Activated CD4-positive, alpha-beta T cell treated with anti-CD3 and anti-CD28 coated beads, Interleukin-2, Interleukin-4, amounts not matched to agents 100 ng/mL and 50 ng/mL, durations not matched to agents 16 hours and 8 hours (primary cell): ENCODE results near the gene RPL10.
"Not testable (repeated sequence)": the region's sequence is repeated elsewhere in the genome, so short reads cannot be mapped to it uniquely, and the experiment has no call there.

Experiments used
- DNase-seq: peaks from one replicate; pipeline ENCODE4 v3.0.0-alpha.2; 2020; ENCODE audit warnings: low spot score

RPL10 gene

DNA sequence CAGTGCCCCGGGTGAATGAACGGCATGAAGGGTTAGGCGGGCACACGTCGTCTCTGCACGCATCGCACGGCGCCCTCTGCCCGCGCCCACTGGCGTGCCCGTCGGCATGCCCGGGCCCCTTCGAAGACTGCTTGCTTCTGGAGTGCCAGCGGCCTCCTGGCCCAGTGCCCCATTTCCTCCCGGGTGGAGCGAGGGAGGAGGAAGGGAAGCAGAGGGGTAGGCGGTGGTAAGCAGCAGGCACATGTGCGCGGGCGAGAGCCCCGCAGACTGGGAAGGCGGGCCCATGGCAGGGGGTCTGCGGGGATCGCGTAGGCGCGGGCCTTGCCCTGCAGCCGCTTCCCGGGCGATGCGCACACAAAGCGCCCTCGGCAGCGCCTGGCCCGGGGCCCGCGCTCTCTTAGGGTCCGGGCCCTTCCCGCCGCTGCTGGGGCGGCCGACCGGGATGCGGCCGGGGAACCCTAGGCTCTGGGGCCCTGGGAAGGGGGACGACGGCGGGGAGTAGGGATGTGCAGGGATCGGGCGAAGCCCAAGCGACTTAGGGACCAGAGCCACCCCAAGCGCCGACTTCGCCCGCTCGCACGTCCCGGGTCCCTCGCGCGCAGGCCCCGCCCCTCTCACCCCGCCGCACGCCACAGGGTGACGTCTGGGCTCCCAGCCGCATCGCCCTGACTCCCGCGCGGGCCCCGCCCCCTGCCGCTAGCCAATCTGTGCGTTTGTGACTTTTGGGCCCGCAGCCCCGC, 19.9 kb upstream of the RPL10 start:
- DNase-seq = peak; percentile 95

DNA sequence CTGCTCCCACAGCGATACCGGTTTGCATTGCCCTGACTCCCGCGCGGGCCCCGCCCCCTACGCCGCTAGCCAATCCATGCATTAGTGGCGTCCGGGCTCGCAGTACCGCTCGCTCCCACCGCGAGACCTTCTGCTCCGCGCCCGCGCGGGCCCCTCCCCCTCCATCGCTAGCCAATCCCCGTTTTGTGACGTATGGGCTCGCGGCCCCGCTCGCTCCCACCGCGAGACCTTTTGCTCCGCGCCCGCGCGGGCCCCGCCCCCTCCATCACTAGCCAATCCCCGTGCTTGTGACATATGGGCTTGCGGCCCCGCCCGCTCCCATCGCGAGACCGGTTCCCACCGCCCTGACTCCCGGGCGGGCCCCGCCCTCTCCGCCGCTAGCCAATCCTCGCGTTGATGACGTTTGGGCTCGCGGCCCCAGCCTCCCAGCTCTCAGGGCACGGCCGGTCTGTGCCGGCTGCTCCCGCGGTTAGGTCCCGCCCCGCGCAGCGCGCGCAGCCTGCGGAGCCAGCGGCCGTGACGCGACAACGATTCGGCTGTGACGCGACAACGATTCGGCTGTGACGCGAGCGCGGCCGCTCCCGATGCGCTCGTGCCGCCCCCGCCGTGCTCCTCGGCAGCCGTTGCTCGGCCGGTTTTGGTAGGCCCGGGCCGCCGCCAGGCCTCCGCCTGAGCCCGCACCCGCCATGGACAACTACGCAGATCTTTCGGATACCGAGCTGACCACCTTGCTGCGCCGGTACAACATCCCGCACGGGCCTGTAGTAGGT, 19.2 kb upstream of the RPL10 start, which contains the start of gene EMD:
Gene EMD (plus strand): TSS at position 497 of the 770 bp plus-strand sequence. CDS start 190 bp downstream, at position 687.
- peak; percentile 95 for DNase-seq

DNA sequence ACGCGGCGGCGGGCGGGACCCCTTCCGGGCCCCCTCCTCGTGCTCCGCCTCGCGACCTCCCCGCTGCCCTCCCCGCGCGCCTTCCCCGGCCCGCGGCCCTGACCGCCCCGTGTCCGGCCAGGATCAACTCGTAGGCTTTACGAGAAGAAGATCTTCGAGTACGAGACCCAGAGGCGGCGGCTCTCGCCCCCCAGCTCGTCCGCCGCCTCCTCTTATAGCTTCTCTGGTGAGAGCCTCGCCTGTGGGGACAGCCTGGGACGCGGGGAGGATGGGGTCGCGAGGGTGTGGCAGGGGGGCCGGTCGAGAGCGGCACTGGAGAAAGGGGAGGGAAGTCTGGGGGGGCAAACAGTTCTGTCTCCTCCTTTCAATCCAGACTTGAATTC, 18.6 kb upstream of the RPL10 start:
- DNase-seq = no peak

DNA sequence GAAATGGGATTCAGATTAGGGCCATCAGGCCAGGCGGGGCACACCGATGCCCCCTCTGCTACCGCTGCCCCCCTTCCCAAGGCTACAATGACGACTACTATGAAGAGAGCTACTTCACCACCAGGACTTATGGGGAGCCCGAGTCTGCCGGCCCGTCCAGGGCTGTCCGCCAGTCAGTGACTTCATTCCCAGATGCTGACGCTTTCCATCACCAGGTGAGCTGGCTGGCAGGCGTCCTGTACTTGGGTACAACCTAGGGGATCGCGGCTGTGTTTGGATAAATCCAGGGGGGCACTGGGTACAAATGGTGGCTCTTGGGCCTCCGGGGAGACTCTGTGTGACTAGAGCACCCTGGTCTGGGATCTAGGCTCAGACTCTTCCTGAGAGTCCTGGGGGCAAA, 18.0 kb upstream of the RPL10 start:
- no peak for DNase-seq

DNA sequence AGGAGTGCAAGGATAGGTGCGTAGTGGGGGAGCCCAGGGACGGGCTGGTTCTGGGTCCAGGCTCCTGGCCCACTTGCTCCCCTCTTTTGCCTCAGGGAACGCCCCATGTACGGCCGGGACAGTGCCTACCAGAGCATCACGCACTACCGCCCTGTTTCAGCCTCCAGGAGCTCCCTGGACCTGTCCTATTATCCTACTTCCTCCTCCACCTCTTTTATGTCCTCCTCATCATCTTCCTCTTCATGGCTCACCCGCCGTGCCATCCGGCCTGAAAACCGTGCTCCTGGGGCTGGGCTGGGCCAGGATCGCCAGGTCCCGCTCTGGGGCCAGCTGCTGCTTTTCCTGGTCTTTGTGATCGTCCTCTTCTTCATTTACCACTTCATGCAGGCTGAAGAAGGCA, 17.4 kb upstream of the RPL10 start:
- DNase-seq = no peak

DNA sequence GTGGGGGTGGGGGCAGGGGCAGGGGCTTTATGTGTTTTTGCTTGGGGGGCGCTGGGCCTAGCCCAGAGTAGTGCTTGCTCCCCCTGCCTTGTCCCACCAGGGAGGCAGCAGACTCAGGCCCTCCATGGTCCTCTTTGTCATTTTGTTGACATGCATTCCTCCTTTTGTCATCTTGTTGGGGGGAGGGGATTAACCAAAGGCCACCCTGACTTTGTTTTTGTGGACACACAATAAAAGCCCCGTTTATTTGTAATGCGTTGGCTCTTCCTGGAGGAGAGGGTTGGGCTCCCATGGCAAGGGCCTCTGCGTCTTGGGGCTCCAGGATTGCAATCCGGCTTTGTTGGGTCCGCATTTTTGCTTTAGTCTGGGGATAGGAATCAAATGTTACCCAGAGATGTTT, 16.9 kb upstream of the RPL10 start:
- no peak for DNase-seq

DNA sequence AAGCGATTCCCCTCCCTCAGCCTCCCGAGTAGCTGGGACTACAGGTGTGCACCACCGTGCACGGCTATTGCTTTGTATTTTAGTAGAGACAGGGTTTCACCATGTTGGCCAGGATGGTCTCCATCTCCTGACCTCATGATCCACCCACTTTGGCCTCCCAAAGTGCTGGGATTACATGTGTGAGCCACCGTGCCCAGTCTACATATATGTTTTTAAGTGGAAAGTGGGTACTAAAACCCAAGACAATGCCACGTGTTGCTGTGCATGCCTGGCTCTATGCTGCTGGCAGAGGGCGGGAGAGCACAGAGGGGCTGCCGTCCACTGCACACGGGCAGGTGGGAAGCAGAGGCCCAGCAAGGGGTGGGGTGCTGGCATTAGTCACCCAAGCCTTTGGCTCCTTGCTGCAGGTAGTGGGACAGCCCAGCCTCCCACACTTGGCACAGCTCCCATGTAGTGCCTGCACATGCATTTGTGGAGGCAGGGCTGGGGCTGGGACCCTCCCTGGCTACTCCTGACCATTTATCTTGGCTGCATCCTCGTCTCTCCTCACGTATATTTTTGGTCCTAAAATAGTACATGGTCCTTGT, 15.6 kb upstream of the RPL10 start:
- no peak for DNase-seq

DNA sequence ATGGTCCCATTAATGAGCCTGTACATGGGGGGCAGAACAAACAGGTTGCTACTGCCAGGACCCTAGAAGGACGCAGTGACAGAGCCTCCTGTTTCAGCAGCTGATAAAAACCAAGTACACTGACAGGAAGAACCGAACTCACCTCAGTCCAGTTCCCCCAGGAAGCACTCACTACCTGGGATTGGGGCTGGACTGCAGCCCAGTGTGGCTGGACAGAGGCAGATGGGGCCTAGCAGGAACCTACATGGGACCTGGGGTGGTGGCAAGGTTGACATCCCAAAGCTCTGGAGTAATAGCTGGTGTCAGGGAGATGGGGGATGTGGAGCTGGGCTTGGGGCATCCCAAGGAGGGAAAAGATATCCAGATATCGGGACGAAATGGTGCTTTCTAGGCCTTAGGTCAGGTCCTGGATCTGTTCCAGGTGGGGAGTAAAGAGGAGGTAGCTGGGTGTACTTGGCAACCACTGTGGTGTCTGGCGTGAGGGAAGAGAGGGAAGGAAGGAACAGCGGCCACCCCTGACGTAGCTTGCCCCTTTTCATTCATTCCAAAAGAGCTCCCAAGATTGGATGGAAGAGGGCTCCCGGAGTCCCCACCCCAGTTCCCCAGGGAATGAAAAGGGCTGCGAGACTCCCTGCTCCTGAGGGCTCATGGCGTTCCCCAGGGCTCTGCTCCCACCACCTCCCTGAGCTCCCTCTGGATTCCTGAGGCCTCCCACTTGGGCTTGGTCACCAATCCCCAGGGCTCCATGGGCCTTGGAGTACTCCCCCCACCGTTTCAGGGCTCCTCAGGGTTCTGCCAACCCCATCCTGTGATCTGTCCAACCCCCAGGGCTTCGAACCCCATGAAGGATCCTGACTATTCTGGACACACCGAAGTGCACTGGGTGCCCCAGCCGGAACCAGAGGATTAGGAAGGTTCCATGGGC, 14.6 kb upstream of the RPL10 start:
- DNase-seq = no peak

DNA sequence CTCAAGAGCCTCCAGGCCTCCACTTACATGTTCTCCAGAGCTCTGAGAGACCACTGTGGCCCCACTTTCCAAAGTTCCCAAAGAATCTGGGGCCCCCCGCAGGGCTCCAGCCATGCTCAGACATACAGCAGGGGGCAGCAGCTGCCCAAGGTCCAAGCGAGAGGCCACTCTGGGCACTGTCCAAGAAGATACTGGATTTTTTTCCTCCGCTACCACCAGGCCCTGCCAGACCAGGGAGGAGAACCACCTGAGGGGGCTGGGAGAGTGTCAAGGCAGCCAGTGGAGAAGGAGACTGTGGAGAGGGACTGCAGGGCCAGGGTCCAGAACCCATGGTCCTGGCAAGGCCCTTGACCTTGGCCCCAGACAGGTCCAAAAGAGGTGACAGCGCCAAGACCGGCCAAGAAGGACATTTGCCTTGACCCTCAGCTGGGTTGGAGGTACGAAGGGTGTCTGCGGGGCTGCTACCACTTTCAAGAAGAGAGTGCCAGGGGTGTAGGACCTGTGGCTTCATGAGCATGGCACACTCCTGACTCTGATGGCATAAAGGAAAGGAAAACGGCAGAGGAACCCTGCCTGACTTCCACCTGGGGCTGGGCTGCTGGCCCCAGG, 13.8 kb upstream of the RPL10 start:
- DNase-seq = no peak

DNA sequence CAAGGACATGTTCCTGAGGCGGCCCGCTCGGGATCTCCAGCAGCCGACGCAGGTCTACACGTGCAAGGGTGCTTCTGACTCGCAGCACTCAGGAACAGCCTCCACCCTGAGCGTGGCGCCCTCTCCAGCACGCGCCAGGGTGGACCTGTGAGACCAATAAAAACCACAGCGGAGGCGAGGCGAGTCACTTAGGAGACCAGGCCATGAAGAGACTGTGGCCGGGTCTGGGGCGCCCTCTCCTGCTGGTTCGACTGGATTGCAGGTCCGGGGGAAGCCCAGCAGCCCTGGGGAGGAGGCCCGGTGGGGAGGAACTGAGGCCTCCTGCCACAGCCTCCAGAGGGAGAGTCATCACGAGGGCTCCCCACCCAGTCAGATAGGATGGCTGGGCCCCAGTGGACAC, 10.1 kb upstream of the RPL10 start:
- DNase-seq = not testable (repeated sequence)

DNA sequence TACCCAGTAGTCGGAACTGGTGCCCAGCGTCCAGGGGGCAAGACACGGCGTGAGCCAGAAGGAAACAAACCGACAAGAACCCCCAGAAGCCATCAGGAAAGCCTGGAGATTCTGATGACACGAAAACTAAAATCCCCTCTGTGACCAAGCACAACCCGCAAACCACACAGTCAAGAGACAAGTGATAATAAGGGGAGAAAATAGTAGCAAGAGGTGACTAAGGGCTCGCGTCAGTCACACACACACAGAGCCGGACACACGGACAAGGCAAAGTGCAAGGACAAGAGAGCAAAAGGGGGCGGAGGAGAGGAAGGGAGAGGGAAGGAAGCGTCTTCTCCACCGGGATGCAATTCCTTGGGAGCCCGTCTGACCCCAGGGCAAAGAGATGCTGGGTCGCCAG, 9.5 kb upstream of the RPL10 start:
- DNase-seq = not testable (repeated sequence)

DNA sequence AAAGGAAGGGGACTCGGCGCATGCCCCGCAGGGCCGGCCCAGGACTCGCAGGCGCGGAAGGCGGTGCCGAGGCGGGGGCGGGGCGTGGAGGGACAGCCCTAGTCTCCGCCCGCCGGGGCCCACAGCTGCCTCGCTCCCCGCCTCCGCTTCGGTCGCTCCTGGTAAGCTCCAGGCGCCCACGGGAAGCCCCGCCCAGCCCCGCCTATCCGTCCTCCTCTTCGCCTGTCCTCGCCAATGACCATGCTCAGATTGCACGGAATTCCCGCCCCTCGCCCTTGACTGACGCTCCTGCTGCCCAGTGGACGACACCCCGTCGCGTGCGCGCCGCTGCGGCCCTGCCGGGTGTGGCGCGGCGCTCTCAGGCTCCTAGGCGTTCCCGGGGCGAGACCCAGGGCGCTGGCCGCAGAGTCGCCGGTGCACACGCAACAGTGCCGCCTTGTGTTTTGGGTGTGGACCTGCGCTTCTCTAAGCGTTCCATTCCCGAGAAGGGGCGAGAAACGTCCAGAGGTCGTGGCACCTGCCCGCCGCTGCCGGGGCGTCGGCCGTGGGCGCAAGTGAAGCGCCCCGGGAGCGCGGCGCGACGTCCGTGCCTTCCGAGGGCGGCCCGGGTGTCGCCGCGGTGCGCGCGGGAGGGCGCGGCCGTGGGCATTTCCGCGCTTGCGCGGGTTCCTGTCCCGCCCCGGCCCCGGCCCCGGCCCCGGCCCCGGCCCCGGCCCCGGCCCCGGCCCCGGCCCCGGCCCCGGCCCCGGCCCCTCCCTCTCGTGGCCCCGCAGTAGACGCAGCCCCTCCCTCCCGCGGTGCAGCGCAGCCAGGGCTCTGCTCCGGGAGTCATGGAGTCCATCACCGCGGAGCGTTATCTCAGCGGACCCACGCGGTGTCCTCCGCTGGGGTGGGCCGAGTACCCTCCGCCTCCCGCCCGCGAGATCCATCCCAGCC, 8.1 kb upstream of the RPL10 start:
- not testable (repeated sequence) for DNase-seq

DNA sequence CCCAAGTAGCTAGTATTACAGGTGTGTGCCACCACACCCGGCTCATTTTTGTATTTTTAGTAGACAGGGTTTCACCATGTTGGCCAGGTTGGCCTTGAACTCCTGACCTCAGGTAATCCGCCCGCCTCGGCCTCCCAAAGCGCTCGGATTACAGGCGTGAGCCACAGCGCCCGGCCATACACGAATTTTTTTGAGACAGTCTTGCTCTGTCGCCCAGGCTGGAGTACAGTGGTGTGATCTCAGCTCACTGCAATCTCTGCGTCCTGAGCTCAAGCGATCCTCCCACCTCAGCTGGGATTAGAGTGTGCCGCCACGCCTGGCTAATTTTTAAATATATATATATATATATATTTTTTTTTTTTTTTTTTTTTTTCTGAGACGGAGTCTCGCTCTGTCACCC, 1.8 kb upstream of the RPL10 start:
- DNase-seq = not testable (repeated sequence)

DNA sequence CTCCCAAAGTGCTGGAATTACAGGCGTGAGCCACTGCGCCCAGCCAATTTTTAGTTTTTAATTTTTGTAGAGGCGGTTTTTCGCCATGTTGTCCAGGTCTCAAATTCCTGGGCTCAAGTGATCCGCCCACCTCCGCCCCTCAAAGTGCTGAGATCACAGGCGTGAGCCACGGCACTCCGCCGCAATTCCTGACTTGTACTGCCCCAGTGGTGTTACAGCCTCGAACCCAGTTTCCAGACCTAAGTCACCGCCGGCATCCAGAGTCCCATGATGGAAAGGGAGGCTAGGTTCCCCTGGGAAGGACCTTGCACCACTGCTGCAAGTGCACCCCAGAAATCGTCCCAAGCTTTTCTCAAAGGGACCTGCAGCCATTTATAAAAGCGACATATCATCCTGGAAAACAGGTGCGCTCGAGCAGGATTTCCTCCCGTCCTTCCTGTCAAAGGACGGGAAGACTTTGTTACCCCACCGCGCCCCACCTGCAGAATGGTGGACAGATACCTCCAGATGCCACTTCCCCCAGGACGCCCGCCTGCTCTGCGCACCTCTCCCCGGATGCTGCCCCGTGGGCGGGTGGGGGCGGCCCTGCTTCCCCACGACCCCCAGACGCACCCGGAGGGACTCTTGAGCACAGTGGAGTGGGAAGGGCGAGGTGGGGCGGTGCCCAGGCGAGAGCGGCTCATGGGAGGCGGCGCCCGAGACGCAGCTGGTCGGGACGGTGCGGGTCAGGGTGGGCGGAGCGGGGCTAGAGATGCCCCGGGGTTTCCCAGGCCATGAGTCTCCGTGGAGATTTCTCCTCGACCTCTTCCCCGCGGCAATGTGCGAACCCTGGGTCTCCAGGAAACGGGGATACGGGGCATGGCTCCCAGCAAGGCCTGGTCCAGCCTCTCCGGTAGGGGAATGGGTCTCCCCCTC, 947 bp upstream of the RPL10 start:
- peak; percentile 66 for DNase-seq

DNA sequence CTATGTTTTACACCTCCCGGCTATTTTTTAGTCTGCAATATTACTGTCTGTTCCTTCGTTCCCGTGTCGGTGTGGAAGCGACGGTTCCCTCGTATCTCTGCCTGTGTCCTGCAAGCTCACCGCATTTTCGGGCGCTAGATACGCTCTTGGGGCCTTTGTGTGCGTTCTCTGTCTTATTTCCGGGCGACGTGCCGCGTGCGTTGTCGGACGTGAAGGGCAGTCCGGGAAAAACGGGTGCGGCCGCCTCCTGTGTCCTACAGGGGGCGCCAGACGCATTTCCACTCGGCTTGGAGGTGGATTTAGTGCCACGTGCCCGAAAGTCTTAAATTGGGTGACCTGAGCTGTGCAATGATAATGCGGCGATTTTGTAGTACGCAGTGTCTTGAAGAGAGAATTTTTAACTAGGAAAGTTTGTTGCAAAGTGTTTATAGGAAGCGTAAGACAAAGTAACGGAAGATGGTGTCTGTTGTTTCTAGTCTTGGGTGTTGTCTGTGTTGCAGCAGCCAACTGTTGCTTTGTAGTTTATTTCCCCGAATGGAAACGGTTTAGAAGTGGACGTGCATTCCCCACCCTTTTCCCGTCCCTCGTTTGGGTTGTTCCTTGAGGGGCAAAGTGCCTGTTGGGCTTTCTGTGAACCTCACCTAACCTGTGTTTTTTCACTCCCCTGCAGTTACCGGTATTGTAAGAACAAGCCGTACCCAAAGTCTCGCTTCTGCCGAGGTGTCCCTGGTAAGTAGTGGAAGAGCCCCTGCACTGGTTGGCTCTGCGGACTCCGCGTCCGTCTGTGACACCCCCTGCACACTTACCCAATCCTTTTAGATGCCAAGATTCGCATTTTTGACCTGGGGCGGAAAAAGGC, 720 bp downstream of the RPL10 start:
- DNase-seq = peak; percentile 81

DNA sequence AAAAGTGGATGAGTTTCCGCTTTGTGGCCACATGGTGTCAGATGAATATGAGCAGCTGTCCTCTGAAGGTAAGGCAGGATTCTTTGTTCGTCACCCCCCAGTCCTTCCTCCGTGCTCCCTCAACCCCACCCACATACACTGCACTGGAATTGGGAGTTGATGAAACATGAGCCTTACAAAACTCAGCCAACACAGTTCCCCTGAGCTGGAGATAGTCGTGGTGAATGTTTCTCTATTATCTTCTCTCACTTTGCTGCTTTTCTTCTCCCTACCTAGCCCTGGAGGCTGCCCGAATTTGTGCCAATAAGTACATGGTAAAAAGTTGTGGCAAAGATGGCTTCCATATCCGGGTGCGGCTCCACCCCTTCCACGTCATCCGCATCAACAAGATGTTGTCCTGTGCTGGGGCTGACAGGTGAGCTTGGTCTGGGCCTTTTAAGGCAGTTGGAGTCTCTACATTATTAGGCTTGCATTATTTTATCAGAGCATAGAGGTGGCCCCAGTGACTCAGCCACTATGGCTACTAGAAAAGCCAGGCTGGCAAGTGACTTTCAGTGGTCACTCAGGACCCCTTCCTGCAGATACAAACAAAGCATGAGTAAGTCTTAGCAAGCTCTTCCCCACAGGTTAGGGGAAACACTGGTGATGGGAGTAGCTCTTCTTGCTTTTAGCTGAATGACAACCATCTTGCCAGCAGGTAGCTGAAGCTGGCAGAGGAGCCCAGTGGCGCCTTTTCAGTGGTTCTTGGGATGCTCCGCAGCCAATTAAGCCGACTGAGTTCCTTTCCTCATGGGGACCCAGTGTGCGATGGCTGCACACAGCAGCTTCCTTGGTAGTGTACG, 1.6 kb downstream of the RPL10 start:
- DNase-seq = no peak

DNA sequence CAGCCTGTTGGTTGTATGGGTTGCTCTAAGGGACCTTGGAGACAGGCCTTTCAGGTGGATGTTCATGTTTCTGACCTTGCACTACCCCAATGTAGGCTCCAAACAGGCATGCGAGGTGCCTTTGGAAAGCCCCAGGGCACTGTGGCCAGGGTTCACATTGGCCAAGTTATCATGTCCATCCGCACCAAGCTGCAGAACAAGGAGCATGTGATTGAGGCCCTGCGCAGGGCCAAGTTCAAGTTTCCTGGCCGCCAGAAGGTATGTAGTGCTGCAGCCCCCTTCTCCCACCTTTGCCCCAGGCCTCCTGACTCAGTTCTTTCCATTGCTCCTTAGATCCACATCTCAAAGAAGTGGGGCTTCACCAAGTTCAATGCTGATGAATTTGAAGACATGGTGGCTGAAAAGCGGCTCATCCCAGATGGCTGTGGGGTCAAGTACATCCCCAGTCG, 2.2 kb downstream of the RPL10 start:
- DNase-seq = not testable (repeated sequence)
